ENCODE results near the gene DNAL1.

DNAL1 gene

GRCh38 chr14:73660511-73660910 is 15.7 kb downstream of the DNAL1 start:
- H3K36me3 ChIP-seq, result peaks cover 3 to 27% (median 12%) of the 10 kb centered on the region in 11 experiments; a peak in 11 of 22 replicates
- no peak overlapping the region for H3K27ac ChIP-seq
- H3K9ac ChIP-seq, result no peak overlapping the region
- H3K4me2 ChIP-seq, result no peak overlapping the region
- no peak for TF ChIP-seq Cebpa-rat (IDR thresholded peaks at IDR 0.05)
- H3K4me3 ChIP-seq, result no peak overlapping the region
- no peaks in the 10 kb centered on the region for H4K20me1 ChIP-seq
- no peaks in the 10 kb centered on the region for H3K27me3 ChIP-seq
- H3K4me1 ChIP-seq, result no peaks in the 10 kb centered on the region
- no peaks in the 10 kb centered on the region for H3K9me3 ChIP-seq (replicated peaks in 1 of 11)

- peaks cover 3 to 27% (median 12%) of the 10 kb centered on the region in 11 experiments; a peak in 11 of 22 replicates for H3K36me3 ChIP-seq
- no peak overlapping the region for H3K4me2 ChIP-seq
- no peaks in the 10 kb centered on the region for H4K20me1 ChIP-seq
- no peak overlapping the region for H3K4me3 ChIP-seq
- H3K4me1 ChIP-seq, result peaks cover 0 to 4% (median 0%) of the 10 kb centered on the region in 10 experiments; a peak in 1 of 20 replicates
- no peak overlapping the region for H3K9ac ChIP-seq
- no peaks in the 10 kb centered on the region for H3K27me3 ChIP-seq
- H3K27ac ChIP-seq, result no peak overlapping the region
- TF ChIP-seq Cebpa-rat (IDR thresholded peaks at IDR 0.05), result no peak
- H3K9me3 ChIP-seq (replicated peaks in 1 of 11), result no peaks in the 10 kb centered on the region
Measured at GRCh38 chr14:73661872-73662271, 17.1 kb downstream of the DNAL1 start.

- Histone ChIP-seq H3K4me2 (no peak overlapping the region), H3K4me1 (peaks cover 0 to 5% (median 0%) of the 10 kb centered on the region in 10 experiments; a peak in 1 of 20 replicates)
Measured at GRCh38 chr14:73662487-73662943, 17.7 kb downstream of the DNAL1 start.

GRCh38 chr14:73663548-73664212 is 18.9 kb downstream of the DNAL1 start:
- Histone ChIP-seq H3K9ac (no peak overlapping the region), H3K27me3 (no peaks in the 10 kb centered on the region), H3K27ac (no peak overlapping the region), H3K9me3 (replicated peaks in 1 of 11) (no peaks in the 10 kb centered on the region), H3K4me1 (peaks cover 0 to 5% (median 0%) of the 10 kb centered on the region in 10 experiments; a peak in 1 of 20 replicates), H3K4me2 (no peak overlapping the region), H4K20me1 (no peaks in the 10 kb centered on the region), H3K4me3 (no peak overlapping the region), H3K36me3 (peaks cover 2 to 32% (median 10%) of the 10 kb centered on the region in 11 experiments; a peak in 10 of 22 replicates)
- no peak for TF ChIP-seq Cebpa-rat (IDR thresholded peaks at IDR 0.05)

More at GRCh38 chr14:73662487-73662943, 17.7 kb downstream of the DNAL1 start:
- H3K36me3 ChIP-seq, result peaks cover 3 to 31% (median 12%) of the 10 kb centered on the region in 11 experiments; a peak in 12 of 22 replicates
- no peak overlapping the region for H3K4me3 ChIP-seq
- H4K20me1 ChIP-seq, result no peaks in the 10 kb centered on the region
- no peaks in the 10 kb centered on the region for H3K9me3 ChIP-seq (replicated peaks in 1 of 11)
- no peak for TF ChIP-seq Cebpa-rat (IDR thresholded peaks at IDR 0.05)
- H3K9ac ChIP-seq, result no peak overlapping the region
- H3K27ac ChIP-seq, result no peak overlapping the region
- H3K27me3 ChIP-seq, result no peaks in the 10 kb centered on the region

- Histone ChIP-seq H3K9me3 (replicated peaks in 1 of 11) (no peaks in the 10 kb centered on the region), H3K4me2 (no peak overlapping the region), H4K20me1 (no peaks in the 10 kb centered on the region), H3K9ac (no peak overlapping the region), H3K4me1 (peaks cover 0 to 5% (median 0%) of the 10 kb centered on the region in 10 experiments; a peak in 1 of 20 replicates), H3K4me3 (no peak overlapping the region), H3K27ac (no peak overlapping the region), H3K27me3 (no peaks in the 10 kb centered on the region), H3K36me3 (peaks cover 0 to 18% (median 7%) of the 10 kb centered on the region in 11 experiments; a peak in 8 of 22 replicates)
- TF ChIP-seq Cebpa-rat (IDR thresholded peaks at IDR 0.05), result no peak
Measured at GRCh38 chr14:73665130-73665529, 20.3 kb downstream of the DNAL1 start.

GRCh38 chr14:73666583-73666982 is 21.8 kb downstream of the DNAL1 start:
- H3K4me3 ChIP-seq, result no peak overlapping the region

GRCh38 chr14:73667854-73668253 is 23.1 kb downstream of the DNAL1 start:
- TF ChIP-seq Cebpa-rat (IDR thresholded peaks at IDR 0.05), result no peak

More at GRCh38 chr14:73666583-73666982, 21.8 kb downstream of the DNAL1 start:
- Histone ChIP-seq H3K9me3 (replicated peaks in 1 of 11) (no peaks in the 10 kb centered on the region), H3K27me3 (no peaks in the 10 kb centered on the region), H3K36me3 (peaks cover 0 to 16% (median under 1%) of the 10 kb centered on the region in 11 experiments; a peak in 3 of 22 replicates), H4K20me1 (no peaks in the 10 kb centered on the region), H3K27ac (no peak overlapping the region), H3K4me1 (peaks cover 0 to 5% (median 0%) of the 10 kb centered on the region in 10 experiments; a peak in 1 of 20 replicates), H3K4me2 (no peak overlapping the region), H3K9ac (no peak overlapping the region)
- no peak for TF ChIP-seq Cebpa-rat (IDR thresholded peaks at IDR 0.05)

GRCh38 chr14:73674986-73675385 is 30.2 kb downstream of the DNAL1 start:
- TF ChIP-seq Cebpa-rat (IDR thresholded peaks at IDR 0.05), result no peak
- peaks cover 0 to 8% (median 4%) of the 10 kb centered on the region in 11 experiments; a peak in 4 of 22 replicates for H3K36me3 ChIP-seq
- H3K9ac ChIP-seq, result no peak overlapping the region
- no peak overlapping the region for H3K27ac ChIP-seq
- H3K27me3 ChIP-seq, result no peaks in the 10 kb centered on the region
- no peaks in the 10 kb centered on the region for H3K4me1 ChIP-seq
- no peaks in the 10 kb centered on the region for H3K9me3 ChIP-seq (replicated peaks in 1 of 11)
- no peak overlapping the region for H3K4me2 ChIP-seq
- H4K20me1 ChIP-seq, result no peaks in the 10 kb centered on the region
- no peak overlapping the region for H3K4me3 ChIP-seq

More at GRCh38 chr14:73667854-73668253, 23.1 kb downstream of the DNAL1 start:
- H4K20me1 ChIP-seq, result no peaks in the 10 kb centered on the region
- no peaks in the 10 kb centered on the region for H3K9me3 ChIP-seq (replicated peaks in 1 of 11)
- H3K4me2 ChIP-seq, result no peak overlapping the region
- H3K27ac ChIP-seq, result no peak overlapping the region
- no peak overlapping the region for H3K4me3 ChIP-seq
- H3K27me3 ChIP-seq, result no peaks in the 10 kb centered on the region
- H3K9ac ChIP-seq, result no peak overlapping the region
- H3K4me1 ChIP-seq, result peaks cover 0 to 5% (median 0%) of the 10 kb centered on the region in 10 experiments; a peak in 1 of 20 replicates
- H3K36me3 ChIP-seq, result peaks cover 0 to 21% (median 4%) of the 10 kb centered on the region in 11 experiments; a peak in 6 of 22 replicates

- no peak overlapping the region for H3K4me2 ChIP-seq
- no peak overlapping the region for H3K27ac ChIP-seq
- no peak for TF ChIP-seq Cebpa-rat (IDR thresholded peaks at IDR 0.05)
Measured at GRCh38 chr14:73678698-73679097, 33.9 kb downstream of the DNAL1 start.

More at GRCh38 chr14:73678698-73679097, 33.9 kb downstream of the DNAL1 start:
- Histone ChIP-seq H3K27me3 (no peaks in the 10 kb centered on the region), H3K4me1 (no peaks in the 10 kb centered on the region), H3K36me3 (peaks cover 0 to 5% (median 0%) of the 10 kb centered on the region in 11 experiments; a peak in 3 of 22 replicates), H3K4me3 (no peak overlapping the region), H3K9me3 (replicated peaks in 1 of 11) (0 out of 22 replicates have a peak, but pooled peaks cover 0 to under 1% (median 0%) of the 10 kb centered on the region in 11 experiments), H4K20me1 (no peaks in the 10 kb centered on the region), H3K9ac (no peak overlapping the region)

All from BLaER1 treated with 17β-estradiol and CSF1 and Interleukin-3, amounts not matched to agents 10 nM and 100 nM (cell line).